GM19324 (cell line): ENCODE results near the gene LPCAT3.
"Not testable (repeated sequence)": the region's sequence is repeated elsewhere in the genome, so short reads cannot be mapped to it uniquely, and the experiment has no call there.

Experiments
- ATAC-seq: cut with Tn5 transposase; IDR thresholded peaks from one replicate; pipeline ENCODE4 v1.9.1; 2021; ENCODE audit warnings: mild to moderate bottlenecking, moderate library complexity; ENCODE audit not compliant: unreplicated experiment, low FRiP score

The LPCAT3 gene

DNA sequence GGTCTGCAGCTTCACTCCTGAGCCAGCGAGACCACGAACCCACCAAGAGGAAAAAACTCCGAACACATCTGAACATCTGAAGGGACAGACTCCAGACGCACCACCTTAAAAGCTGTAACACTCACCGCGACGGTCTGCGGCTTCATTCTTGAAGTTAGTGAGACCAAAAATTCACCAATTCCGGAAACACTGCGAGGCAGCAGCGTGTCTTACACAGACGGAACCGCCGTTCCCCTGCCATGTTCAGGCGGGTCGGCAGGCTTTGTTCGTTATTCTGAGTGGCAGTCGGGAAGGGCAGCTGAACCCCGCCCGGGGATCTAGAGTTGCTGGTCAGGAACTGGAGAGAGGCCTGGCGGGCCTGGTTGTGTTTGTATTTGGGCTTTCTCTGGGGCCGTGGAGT, 20.3 kb upstream of the LPCAT3 start:
- ATAC-seq, result no peak

DNA sequence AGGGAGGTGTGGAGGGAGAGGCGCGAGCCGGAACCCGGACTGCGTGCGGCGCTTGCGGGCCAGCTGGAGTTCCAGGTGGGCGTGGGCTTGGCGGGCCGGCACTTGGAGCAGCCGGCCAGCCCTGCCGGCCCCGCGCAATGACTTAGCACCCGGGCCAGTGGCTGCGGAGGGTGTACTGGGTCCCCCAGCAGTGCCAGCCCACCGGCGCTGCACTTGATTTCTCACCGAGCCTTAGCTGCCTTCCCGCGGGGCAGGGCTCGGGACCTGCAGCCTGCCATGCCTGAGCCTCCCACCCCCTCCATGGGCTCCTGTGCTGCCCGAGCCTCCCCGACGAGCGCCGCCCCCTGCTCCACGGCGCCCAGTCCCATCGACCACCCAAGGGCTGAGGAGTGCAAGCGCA, 19.1 kb upstream of the LPCAT3 start:
- ATAC-seq, result not testable (repeated sequence)

DNA sequence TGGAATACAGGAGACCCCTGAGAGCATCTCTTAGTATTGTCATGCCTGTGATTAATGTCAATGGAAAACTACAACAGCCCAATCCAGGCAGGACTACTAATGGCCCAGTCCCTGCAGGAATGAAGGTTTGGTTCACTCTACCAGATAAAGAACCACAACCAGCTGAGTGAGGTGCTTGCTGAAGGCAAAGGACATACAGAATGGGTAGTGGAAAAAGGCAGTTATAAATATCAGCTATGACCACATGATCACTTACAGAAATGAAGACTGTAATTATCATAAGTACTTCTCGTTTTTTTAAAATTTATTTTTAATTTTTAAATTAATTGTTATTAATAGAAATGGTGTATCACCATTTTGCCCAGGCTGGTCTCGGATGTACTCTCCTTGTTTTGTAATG, 17.2 kb upstream of the LPCAT3 start:
- no peak for ATAC-seq

DNA sequence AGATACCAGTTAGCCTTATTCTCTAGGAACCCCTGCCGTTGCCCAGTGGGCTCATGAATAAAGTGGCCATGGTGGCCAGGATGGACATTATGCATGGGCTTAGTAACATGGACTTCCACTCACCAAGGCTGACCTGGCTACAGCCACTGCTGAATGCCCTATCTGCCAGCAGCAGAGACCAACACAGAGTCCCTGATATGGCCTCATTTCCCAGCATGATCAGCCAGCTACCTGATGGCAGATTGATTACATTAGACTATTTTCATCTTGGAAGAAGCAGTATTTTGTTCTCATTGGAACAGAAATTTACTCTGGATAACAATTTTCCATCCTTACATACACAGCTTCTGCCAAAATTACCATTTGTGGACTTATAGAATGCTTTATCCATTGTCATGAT, 16.2 kb upstream of the LPCAT3 start:
- no peak for ATAC-seq

DNA sequence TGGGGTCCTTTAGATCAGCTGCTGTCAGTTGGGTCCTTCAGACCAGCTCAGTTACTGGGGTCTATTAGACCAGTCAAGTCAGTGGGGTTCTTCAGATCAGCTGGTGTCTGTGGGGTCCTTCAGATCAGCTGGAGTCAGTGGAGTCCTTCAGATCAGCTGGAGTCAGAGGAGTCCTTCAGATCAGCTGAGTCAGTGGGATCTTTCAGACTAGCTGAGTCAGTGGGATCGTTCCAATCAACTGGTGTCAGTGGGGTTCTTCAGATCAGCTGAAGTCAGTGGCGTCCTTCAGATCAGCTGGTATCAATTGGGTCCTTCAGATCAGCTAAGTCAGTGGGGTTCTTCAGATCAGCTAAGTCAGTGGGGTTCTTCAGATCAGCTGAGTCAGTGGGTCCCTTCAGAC, 14.7 kb upstream of the LPCAT3 start:
- no peak for ATAC-seq

DNA sequence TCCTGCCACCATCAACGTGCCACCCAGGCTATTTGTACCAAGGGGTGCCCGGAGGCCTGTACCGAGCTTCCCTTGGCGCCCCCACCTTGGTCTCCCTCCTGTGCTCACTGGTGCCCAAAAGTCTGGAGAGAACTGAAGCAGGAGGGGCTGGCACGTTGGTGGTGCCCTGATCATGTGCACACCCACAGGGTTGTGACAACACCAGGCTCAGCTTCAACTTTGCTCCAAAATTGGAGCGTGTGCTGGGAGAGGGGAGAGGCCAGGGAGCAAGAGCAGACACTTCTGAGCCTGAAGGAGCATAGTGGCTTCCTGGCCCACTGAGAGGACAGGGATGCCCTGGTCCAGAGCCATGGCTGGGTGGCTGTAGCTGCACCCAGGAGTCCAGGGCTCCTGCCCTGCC, 13.0 kb upstream of the LPCAT3 start:
- ATAC-seq, result no peak

DNA sequence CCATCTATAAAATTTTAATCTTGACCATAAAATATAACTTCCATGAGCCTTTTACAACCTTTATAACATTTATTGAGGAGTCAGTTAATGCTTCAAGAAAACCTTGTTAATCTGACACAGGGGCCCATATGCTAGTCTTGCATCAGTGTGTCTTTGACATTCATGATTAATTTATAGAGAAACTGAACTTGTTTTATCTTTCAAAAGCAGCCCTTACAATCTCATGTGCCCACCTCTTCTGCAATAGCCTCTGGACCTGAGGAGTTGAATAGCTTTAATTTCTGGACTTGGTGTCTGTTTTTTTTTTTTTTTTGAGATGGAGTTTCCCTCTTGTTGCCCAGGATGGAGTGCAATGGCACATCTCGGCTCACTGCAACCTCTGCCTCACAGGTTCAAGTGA, 8.6 kb upstream of the LPCAT3 start:
- no peak for ATAC-seq

DNA sequence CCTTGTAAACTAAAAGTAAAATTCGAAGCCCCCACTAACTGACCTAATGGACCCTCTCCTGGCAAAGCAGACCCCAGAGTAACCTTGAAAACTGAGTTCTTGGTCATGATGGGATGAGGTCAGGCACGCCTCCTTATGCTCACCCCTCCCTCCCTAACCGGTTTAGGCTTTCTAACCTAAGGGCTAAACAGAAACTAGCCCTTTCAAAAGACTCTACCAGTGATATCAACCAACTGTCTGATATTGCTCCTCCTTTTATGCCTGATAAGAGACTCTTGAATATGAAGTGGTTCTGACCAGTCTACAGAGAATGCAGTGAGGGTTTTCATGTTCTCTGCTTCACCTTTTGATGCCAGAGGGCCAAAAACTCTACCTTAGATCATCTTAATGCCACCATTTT, 4.8 kb upstream of the LPCAT3 start:
- ATAC-seq, result no peak

DNA sequence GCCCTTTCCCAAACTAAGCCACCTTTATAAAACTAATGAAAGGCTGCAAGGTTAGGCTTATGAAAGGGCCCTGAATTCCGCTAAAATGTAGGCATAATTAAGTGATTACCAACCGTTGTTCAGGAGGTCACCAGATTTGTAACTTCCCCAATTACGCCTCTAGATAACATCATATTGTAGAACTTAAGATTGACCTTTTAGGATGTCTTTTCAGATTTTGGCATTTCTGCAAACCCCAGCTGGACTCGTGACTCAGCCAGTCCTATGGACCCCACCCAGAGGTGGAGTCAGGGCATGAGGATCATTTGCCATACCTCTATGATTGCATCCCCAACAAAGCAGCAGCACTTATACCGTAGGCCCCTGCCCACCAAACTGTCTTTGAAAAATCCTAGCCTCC, 3.7 kb upstream of the LPCAT3 start:
- no peak for ATAC-seq

DNA sequence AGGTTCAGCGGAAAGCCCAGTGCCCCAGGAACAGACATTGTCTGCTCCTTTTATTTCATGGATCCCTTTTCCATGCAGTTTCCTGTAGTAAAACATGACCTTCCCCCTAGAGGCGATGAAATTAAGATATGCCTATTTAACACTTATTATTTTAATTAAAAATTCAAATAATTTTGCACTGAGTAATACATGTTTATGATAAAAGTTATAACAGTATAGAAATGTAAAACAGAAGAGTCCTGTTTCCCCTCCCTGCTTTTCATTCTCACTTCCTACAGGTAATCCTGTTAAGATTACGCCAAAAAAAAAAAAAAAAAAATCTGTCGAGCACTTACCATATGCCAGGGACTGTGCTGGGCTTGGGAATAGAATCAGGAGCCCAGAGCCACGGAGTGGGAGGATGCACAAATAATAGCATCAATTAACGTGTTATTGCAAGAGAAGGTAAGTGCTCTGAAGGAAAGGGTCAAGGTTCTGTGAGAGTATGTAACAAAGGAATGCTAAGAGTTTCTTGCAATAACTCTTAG, 830 bp upstream of the LPCAT3 start:
- no peak for ATAC-seq

DNA sequence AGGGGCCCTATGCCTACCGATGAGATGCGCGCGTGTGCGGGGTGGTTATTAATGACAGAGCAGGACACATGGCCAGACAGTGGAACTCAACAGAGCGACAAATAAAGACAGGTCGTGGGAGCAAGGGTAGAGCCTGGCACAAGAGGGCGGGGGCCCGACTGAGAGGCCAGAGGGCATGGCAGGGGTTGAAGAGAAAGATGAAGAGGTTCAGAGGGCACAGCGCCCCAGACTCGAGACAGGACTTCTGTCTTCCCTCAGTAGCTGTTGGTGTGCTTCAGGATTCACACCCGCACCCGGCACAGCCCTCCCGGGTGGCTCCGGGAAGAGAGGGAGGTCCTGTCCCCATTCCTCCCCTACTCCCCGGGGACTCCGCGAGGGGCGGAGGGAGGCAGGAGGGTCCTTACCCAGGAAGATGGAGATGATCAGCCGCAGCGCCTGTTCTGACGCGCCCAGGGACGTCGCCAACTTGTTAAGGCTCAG, 366 bp downstream of the LPCAT3 start:
- ATAC-seq, result peak; percentile 3

DNA sequence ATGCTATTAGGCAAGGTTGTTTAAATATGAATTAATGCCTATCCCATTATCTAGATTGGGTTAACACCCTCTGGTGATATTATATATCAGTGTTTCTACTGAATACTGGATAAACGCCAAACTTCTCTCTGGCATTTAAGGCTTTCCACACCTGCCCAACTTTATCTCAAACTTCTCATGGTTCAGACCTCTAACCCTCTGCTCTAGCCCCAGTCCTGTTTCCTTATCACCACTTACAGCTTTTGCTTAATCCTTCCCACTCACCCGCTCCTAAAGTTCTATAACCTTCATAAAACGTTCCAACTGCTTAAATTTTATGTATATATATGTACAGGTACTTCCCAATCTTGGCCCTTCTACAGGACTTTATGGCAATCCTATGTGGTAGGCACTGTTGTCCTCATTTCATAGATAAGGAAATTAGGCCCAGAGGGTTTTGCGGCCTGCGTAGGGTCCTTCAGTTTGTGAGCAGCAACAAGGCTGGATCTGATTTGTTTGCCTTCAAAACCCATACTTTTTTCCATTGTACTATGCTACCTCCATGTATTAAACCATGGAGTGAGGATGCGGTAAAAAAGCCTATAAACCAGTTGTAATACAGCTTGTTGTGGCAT, 1.2 kb downstream of the LPCAT3 start:
- no peak for ATAC-seq

DNA sequence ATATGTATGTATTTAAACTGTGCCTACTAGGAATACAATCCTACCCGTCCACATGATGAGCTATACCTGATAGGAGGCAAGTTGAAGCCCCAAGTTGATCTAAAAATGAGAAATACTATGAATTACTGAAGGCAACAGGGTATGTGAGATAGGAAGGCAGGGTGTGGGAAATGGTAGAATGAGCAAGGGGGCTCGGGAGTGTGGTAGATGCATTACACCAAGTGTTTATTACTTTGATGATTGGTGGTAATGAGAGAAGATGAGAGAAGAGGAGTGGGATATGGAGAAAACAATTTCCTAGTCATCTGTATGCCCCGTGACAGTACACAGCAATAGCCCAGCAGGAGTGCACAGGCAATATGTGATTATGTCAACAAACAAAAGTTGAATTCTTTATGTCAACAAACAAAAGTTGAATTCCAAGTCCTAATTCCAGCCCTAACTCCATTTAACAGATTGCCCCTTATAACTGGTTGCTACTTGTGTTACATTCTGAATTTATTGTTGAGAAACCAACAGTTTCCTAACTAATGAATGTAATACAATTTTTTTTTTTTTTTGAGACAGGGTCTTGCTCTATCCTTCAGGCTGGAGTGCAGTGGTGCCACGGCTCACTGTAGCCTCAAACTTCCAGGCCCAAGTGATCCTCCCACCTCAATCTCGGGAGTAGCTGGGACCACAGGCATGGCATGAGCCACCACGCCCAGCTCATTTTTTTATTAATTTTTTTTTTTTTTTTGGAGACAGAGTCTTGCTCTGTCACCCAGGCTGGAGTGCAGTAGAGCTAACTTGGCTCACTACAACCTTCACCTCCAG, 2.5 kb downstream of the LPCAT3 start:
- ATAC-seq, result no peak

DNA sequence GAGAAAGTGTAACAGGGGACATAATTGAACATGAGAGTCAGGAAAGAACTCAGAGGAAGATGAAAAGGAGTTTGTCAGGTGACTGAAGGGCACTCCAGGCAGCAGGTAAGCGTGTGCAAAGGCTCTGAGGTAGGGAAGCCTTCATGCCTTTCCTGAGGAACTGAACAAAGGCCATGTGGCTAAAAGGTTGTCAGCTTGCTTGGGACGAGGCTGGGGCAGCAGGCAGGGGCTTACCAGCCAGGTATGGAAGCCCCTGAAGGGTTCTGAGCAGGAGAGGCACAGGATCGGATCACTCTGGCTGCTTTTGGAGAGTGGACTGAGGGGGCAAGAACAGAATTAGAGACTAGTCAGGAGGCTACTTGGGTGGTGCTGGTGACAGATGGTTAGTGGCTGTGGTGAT, 5.2 kb downstream of the LPCAT3 start:
- no peak for ATAC-seq

DNA sequence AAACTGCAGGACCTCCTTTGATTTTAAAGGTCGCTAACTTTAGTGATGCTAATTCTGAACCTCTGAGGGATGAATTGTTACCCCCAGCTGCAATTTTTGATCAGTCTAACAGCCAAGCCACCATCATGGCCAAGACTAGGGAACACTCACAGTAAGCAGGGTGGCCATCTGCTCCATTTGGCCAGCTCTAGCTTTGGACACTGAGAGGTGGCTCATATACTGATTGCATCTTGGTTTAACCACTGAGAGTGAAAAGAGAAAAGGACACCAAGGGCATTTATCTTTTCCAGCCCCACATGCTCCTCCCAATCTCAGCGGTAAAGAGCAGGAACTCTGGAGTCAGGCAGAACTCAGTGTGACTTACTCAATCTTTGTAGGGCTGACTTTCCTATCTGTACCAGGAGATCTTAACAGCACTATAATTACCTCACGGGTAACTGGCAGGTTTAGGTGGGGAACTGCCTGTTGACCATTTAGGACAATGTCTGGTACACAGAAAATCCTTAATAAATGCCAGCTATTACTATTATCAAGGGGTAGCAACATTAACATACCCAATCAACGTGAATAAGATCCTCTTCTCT, 6.2 kb downstream of the LPCAT3 start:
- ATAC-seq, result no peak

DNA sequence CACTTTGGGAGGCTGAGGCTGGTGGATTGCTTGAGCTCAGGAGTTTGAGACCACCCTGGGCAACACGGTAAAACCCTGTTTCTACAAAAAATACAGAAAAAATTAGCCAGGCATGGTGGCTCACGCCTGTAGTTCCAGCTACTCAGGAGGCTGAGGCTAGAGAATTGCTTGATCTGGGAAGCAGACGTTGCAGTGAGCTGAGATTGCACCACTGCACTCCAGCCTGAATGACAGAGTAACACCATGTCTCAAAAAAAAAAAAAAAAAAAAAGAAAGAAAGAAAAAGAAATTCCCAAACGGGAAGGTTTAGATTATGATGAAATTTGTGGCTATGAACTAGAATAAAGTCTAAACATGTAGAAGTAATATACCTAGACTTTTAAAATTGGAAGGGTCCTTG, 6.9 kb downstream of the LPCAT3 start:
- not testable (repeated sequence) for ATAC-seq

DNA sequence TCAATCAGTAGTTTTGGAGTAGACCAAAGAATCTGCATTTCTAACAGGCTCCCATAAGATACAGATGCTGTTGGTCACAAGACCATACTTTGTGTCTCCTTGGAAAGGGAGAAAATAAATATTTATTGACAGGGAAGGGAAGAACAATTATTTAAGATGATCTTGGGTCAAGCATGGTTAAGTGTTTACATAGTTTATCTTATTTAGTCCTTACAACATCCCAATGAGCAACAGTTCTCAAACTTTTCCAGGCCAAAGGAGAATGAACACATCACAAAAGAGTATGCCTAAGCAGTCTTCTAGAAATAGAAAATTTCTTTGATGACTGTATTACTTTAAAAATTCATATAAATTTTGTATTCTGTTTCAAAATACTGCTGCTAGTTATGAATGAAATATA, 8.8 kb downstream of the LPCAT3 start:
- no peak for ATAC-seq

DNA sequence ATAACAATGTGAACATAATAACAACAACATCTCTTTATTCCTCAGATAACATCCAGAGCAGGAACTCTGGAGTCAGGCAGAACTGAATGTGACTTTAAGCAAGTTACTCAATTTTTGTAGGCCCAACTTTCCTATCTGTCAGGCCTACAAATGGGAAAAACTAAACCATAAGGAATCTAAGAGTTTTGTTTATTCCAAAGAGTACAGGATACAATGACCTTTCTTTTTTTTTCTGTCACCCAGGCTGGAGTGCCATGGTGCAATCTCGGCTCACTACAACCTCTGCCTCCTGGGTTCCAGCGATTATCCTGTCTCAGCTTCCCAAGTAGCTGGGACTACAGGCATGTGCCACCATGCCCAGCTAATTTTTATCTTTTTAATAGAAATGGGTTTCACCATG, 9.4 kb downstream of the LPCAT3 start:
- no peak for ATAC-seq

DNA sequence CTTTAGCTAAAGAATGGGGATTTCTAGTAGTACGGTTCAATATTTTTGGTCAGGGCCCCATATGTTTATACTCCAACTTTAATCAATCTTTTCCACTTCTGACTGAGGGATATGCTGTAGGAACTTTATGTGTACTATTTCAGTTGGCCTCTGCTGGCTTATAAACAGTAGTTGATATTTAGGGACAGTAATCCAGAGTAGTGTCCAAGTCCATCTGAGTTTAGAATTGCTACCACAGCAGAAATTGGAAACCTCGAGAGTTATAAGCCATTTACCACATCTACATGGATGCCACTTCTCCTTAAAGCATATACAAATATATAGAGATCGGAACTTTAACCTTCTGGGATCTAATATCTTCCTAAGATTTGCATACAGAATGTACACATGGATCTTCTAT, 11.6 kb downstream of the LPCAT3 start:
- ATAC-seq, result no peak

DNA sequence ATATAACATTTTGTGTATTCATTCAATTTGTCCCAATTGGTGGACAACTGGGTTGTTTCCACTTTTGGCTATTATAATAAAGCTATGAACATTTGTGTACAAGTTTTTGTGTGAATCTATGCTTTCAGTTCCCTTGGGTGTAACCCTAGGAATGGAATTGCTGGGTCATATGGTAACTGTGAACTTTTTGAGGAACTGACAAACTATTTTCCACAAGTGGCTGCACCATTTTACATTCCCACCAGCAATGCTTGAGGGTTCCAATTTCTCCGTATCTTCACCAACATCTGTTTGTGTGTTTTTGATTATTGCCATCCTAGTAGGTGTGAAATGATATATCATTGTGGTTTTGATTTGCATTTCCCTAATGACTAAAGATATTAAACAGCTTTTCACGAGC, 13.0 kb downstream of the LPCAT3 start:
- ATAC-seq, result no peak

DNA sequence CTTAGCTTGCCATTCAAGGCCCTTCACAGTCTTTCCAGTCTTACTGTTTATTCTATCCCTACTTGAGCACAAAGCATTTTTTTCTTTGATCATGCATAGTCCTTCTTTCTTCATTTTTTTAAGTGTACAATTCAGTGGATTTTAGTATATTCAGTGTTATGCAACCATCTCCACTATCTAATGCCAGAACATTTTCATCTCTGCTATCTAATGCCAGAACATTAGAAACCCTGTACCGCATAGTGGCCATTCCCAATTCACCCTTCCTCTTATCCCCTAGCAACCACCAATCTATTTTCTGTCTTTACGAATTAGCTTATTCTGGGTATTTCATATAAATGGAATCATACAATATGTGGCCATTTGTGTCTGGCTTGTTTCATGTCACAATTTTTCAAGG, 13.4 kb downstream of the LPCAT3 start:
- ATAC-seq, result no peak
